K562 treated with DMSO at 1 percent for 4 hours (cell line): ENCODE results near the gene PITX3. TPM values are rescaled to one million over a fixed set of nuclear protein-coding genes. Genes with fewer than 3 reads are reported as not detected.

Experiments
- total RNA-seq: library from RNA; unstranded; fragments of 300-600 nt; gene quantifications from 2 replicates; pipeline ENCODE4 v1.2.3, GENCODE V29; 2022; ENCODE audit not compliant: insufficient read depth

The PITX3 gene
- not detected in 2 replicates for total RNA-seq

DNA sequence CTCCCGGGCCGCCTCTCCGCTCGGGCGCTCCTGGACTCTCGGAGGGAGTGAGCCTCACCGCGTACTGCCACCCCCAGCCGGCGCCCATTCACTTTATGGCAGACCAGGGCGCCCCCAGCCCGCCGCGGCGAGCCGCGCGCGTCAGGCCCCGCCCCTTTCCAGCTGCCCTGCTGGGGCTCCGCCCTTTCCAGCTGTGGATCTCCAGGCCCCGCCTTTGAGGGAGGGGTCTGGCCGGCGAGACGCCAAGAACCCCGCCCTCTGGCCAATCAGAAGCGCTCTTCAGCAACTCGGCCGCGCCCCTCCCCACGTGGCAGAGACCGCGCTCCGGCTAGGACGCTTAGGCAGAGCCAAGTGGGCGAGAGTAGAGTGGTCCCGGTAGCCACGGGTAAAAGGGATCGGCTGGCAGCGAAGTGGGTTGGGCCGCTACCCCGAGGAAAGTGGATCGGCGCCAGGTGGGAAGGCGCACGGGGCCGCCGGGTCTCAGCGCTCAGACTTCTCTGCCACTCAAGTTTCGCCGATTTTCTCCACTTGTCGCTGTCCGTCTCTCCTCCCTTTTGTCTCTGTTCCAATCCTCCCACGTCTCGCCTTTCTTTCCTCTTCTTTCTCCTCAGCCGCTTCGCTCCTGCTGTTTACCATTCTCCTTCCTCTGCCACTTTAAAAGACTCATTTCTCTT lies at the start of gene PITX3:
TSS of gene PITX3 (minus strand) at position 69 of the 674 bp plus-strand sequence. CDS start 9,432 bp downstream, outside the sequence.

DNA sequence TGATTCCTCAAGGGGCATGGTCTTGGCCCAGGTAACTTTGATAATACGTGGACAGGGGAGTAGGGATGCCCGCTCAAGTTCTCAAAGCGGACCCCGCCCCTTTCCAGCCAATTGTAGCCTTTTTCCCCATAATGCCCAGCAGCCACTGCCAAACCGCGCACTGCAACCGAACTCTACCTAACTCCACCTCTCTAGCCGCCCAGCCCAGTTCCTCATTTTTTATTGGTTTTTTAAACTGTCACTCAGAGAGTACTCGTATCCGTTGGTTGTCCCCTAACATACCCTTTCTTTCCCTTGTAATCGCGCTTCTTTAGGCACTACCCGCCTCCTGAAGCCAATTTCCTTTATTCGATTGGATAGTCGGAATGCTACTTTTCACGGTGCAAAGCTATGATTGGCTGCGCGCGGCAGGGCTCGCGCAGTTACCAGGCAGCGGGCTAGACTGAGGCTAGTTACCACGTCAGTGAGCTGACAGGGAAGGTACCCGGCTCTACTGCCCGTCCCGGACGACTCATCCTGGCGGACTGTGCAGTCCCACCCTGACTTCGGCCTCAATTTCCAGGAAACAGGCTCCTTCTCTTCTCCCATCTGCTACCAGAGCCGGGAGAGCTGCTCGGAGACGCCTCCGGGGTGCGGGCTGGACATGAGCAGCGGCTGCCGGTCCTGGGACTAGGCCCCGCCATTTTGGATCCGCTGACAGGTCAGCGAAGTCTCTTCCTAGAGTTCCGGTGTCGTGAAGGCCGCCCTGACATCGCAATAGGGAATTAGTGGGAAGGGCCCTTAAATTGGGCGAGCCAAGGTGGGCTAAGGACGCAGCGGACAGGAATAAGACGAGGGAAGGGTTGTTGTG lies 4.0 kb upstream of the PITX3 start, which contains the start of gene GBF1:
TSS of gene GBF1 (plus strand) at position 451 of the 850 bp plus-strand sequence. CDS start 13,407 bp downstream, outside the sequence.

DNA sequence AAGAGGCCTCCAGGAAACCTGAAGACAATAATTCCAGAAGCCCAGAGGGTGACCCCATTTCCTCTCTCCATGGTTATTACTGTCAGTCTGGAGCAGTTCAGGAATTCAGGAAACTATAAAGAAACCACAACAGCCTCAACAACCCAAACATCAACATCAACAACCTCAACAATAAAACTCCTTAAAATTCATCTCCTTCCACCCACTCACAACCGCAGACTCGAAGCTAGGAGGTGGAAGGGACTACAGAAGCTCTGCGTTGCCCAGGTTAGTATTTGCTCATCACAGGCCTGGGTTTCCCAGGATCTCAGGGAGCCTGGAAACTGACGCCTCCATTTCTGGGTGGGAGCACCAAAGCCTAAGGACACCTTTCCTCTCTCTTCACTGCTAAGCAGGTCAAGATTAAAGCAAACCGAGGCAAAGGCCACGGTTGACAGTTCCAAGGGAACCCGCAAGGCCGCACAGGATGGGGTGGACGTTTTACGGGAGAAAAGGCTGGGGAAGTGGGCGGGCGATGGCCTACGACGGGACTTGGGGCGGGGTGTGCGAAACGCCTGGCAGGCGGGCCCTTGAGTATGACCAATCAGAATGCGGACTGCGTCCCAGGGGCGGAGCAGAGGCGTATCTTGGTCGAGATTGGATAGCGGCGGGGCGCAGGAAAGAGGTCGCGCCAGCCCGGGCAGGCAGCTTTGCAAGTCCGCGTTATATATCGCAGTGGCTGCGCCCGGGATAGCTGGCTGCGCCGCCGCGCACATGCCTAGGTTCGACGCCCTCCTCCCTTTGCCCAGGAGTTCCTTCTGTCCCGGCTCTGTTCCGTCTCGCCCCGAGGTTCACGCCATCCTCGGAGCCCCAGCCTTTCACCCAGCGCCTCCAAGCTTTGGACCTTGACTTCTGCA lies 15.4 kb downstream of the PITX3 start, which contains the start of gene ELOVL3:
TSS of gene ELOVL3 (plus strand) at position 654 of the 896 bp plus-strand sequence. CDS start 250 bp downstream, outside the sequence.

Other genes with a start within 250 kb of the PITX3 start
- not detected in 2 replicates for gene ARMH3, start 185.3 kb downstream of the PITX3 start, total RNA-seq
- 6.1 and 7.8 TPM in 2 replicates for gene HPS6, start 176.2 kb downstream of the PITX3 start, total RNA-seq
- 45.9 and 72.4 TPM in 2 replicates for gene LDB1, start 121.1 kb downstream of the PITX3 start, total RNA-seq
- gene PPRC1, start 108.5 kb downstream of the PITX3 start, total RNA-seq: 7.0 and 8.3 TPM in 2 replicates
- gene NOLC1, start 89.1 kb downstream of the PITX3 start, total RNA-seq: 43.9 and 52.6 TPM in 2 replicates
- not detected in 2 replicates for gene ELOVL3, start 15.2 kb downstream of the PITX3 start, total RNA-seq
- gene GBF1, start 4.0 kb upstream of the PITX3 start, total RNA-seq: 31.9 and 38.3 TPM in 2 replicates
- 29.1 and 31.6 TPM in 2 replicates for gene NFKB2, start 154.2 kb upstream of the PITX3 start, total RNA-seq
- 0.97 TPM in 1 of 2 replicates, not detected in the other for gene PSD, start 177.3 kb upstream of the PITX3 start, total RNA-seq
- gene FBXL15, start 179.3 kb upstream of the PITX3 start, total RNA-seq: 21.7 and 23.8 TPM in 2 replicates
- 35.2 and 40.7 TPM in 2 replicates for gene CUEDC2, start 191.1 kb upstream of the PITX3 start, total RNA-seq
- 1.2 and 2.7 TPM in 2 replicates for gene C10orf95, start 210.0 kb upstream of the PITX3 start, total RNA-seq